ENCODE data around the gene SYTL3. TPM values are rescaled to one million over a fixed set of nuclear protein-coding genes. Genes with fewer than 3 reads are reported as not detected.

The SYTL3 gene
- total RNA-seq, 4 donors from 2014 or later, result 1.8 to 5.7 (median 2.9) TPM

- TF ChIP-seq POLR2A (IDR thresholded peaks at IDR 0.05), result no peak
- intact Hi-C loops (cut with DNase I; ENCODE audit: low total_unique reads), result no loop called here
- no peak for DNase-seq (ENCODE audit: low spot score in 2 of 2)
- WGBS, 2 donors, result 67 to 75% methylated on average over 11 of the region's 11 CpGs
- no peak overlapping the region for H3K4me3 ChIP-seq (ENCODE audit: low read depth, poor library complexity, severe bottlenecking)
Measured at GRCh38 chr6:158763434-158764182, 113.8 kb downstream of the SYTL3 start.

DNA sequence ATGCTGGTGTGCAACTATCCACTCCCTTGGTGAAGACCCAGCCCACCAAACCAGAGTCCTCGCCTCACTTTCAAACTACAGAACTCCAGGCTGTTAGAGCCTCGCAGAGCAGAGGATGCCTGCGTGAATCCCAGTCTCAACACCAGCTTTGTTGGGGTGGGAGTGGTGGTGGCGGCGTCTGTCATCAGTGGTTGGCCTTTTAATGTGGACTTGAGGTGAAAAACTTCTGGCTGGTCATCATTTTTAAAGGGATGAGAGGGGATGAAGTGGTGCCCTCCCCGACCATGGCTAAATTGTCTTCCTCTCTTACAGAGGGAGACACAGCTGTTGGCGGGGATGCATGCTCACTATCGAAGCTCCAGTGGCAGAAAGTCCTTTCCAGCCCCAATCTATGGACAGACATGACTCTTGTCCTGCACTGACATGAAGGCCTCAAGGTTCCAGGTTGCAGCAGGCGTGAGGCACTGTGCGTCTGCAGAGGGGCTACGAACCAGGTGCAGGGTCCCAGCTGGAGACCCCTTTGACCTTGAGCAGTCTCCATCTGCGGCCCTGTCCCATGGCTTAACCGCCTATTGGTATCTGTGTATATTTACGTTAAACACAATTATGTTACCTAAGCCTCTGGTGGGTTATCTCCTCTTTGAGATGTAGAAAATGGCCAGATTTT, 114.5 kb downstream of the SYTL3 start:
- intact Hi-C loops (cut with DNase I; ENCODE audit: low total_unique reads), result no loop called here
- no peak for TF ChIP-seq CTCF (IDR thresholded peaks at IDR 0.05)
- TF ChIP-seq POLR2A (IDR thresholded peaks at IDR 0.05), result no peak
- no peak for DNase-seq (ENCODE audit: low spot score in 2 of 2)
- H3K4me3 ChIP-seq (ENCODE audit: low read depth, poor library complexity, severe bottlenecking), result no peak overlapping the region
- WGBS, 2 donors, result 87 to 93% methylated on average over 14 of the region's 14 CpGs

- no peak overlapping the region for H3K4me3 ChIP-seq (ENCODE audit: low read depth, poor library complexity, severe bottlenecking)
- intact Hi-C loops (cut with DNase I; ENCODE audit: low total_unique reads), result no loop called here
- DNase-seq (ENCODE audit: low spot score in 2 of 2), result no peak
- TF ChIP-seq CTCF (IDR thresholded peaks at IDR 0.05), result no peak
- no peak for TF ChIP-seq POLR2A (IDR thresholded peaks at IDR 0.05)
- WGBS, 2 donors, result 96 to 97% methylated on average over 9 of the region's 9 CpGs
Measured at GRCh38 chr6:158764926-158765325, 115.1 kb downstream of the SYTL3 start.

DNA sequence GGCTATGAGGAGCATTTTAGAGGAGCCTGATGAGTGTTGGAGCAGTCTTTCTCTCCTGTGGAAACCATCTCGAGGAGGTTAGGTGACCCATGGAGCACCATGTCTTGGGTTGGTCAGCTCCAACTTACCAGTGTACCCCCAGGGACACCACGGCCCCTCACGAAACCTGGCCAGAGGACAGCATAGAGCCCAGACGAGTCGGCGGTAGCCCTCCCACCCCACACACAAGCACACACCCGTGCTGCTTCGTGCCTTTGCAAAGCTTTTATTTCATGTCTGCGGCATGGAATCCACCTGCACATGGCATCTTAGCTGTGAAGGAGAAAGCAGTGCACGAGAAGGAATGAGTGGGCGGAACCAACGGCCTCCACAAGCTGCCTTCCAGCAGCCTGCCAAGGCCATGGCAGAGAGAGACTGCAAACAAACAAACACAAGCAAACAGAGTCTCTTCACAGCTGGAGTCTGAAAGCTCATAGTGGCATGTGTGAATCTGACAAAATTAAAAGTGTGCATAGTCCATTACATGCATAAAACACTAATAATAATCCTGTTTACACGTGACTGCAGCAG, 115.7 kb downstream of the SYTL3 start:
- no peak for DNase-seq (ENCODE audit: low spot score in 2 of 2)
- 89 to 91% methylated on average over 13 of the region's 13 CpGs for WGBS, 2 donors
- H3K4me3 ChIP-seq (ENCODE audit: low read depth, poor library complexity, severe bottlenecking), result no peak overlapping the region
- intact Hi-C loops (cut with DNase I; ENCODE audit: low total_unique reads), result no loop called here
- TF ChIP-seq POLR2A (IDR thresholded peaks at IDR 0.05) (no peak), CTCF (IDR thresholded peaks at IDR 0.05) (no peak)

DNA sequence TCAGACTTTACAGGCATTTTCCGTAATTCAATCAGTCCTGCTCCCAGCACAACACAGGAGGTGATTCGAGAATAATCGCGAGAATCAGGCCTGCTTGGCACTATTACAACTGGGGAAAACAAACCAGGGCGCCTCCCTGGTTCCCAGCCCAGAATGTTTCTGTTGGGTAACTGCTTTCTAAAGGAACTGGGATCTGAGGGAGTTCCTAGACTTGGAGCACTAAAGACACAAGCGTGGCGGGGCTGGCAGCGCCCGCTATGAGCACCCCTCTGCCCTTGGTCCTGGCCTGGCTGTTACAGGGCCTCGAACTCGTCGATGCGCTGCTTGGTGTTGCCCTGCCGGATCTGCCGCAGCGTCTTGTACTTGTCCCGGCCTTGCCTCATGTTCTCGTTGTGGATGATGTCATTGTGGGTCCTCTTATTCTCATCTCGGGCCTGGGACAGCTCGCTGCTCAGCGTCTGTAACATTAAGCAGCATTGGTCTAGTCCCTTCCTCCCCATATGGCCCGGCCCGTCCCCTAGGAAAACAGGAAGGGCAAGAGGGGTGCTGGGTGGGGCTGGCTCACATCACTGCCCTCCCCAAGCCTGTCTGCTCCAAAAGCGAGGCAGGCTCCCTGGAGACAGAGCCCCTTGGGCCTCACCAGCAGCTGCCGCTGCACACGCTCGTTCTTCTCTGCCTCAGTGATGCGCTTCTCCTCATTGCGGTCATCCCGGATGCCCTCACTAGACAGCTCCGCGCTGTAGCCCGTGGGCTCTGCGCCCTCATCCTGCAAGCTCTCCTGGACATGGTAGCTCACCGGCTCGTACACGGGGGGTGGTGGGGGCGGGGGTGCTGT, 117.0 kb downstream of the SYTL3 start:
- no peak overlapping the region for H3K4me3 ChIP-seq (ENCODE audit: low read depth, poor library complexity, severe bottlenecking)
- DNase-seq (ENCODE audit: low spot score in 2 of 2), result no peak
- intact Hi-C loops (cut with DNase I; ENCODE audit: low total_unique reads), result no loop called here
- 87 to 89% methylated on average over 33 to 38 of the region's 38 CpGs for WGBS, 2 donors
- TF ChIP-seq CTCF (IDR thresholded peaks at IDR 0.05) (no peak), POLR2A (IDR thresholded peaks at IDR 0.05) (no peak)

DNA sequence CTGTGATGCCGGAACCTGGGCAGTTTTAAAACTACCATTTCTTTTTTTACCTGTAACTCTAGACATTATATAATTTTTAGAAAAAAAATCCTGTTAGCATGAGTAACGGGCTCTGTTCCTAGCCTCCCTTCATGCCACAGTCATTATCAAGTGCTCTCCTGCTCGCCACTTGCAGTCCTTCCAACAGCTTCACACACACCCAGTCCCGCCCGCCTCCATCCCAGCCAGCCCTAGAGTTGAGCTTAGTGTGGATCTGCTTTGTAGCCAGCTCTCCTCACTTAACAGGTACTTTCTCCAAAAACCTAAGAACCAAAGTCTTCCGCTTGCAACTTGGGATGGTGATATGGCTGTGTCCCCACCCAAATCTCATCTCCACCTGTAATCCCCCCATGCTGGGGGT, 117.9 kb downstream of the SYTL3 start:
- TF ChIP-seq CTCF (IDR thresholded peaks at IDR 0.05), result no peak
- no peak for TF ChIP-seq POLR2A (IDR thresholded peaks at IDR 0.05)
- intact Hi-C loops (cut with DNase I; ENCODE audit: low total_unique reads), result no loop called here
- no peak for DNase-seq (ENCODE audit: low spot score in 2 of 2)
- 86 to 90% methylated on average over 6 of the region's 6 CpGs for WGBS, 2 donors
- no peak overlapping the region for H3K4me3 ChIP-seq (ENCODE audit: low read depth, poor library complexity, severe bottlenecking)

Data from lower leg skin (tissue), 4 donors.